Activated gamma-delta T cell (primary cell): ENCODE data around the gene INSIG1.

Source experiments
- DNase-seq: peaks from one replicate; lab custom pipeline; 2025; lab: John Stamatoyannopoulos, UW

Gene INSIG1

GRCh38 chr7:155266440-155266839 is 31.2 kb upstream of the INSIG1 start:
- no peak for DNase-seq

DNA sequence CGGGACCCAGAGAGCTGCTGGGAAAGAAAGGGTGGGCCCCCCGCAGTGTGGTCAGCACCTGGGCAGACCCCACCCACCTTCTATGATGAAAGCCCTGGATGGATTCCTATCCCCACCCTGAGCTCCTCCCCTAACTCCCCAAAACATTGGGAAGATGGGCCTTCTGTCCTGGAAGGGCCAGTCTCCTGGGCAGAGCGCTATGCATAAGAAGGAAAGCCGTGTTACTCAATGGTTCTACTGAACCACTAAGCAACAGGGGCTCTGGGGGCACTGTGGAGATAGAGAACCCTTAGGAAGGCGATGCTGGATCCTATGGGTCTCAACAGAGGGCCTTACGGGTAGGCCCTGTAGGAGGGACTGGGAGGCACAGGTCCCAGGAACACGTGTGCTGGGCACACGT is 30.7 kb upstream of the INSIG1 start:
- no peak for DNase-seq

- no peak for DNase-seq
These were observed 30.2 kb upstream of the INSIG1 start for GRCh38 chr7:155267436-155267835.

GRCh38 chr7:155268211-155268610 is 29.5 kb upstream of the INSIG1 start:
- no peak for DNase-seq

DNA sequence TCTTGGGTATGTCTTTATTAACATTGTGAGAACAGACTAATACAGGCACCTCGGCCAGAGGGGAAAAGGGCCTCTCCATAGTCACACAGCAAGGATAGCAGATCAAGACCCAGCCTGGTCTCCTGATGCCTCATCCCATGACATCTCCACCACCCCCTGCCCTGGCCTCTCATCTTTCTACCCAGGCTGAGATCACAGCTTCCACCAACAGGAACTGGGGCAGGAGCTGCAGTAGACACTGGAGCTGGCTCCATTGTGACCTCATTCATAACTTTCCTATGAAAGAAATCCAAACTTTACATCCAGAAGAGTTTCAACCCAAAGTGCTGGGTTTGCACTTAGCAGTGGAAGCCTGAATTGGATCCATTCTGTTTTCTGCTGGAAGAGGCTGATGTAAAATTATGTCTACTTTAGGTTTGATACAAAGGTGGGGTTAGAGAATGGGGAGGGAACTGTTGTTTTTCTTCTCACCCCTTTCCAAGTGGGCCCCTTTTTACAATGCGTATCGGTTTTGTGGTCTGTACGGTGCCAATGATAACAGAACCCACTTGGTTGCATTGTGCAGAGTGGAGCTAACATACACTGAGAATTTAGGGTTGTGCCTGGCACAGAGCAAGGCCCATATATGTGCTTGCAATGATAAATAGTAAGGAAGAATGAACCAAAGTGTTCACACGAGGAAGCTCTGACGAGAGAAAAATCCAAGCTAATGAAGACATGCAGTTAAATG is 28.6 kb upstream of the INSIG1 start:
- DNase-seq = no peak

DNA sequence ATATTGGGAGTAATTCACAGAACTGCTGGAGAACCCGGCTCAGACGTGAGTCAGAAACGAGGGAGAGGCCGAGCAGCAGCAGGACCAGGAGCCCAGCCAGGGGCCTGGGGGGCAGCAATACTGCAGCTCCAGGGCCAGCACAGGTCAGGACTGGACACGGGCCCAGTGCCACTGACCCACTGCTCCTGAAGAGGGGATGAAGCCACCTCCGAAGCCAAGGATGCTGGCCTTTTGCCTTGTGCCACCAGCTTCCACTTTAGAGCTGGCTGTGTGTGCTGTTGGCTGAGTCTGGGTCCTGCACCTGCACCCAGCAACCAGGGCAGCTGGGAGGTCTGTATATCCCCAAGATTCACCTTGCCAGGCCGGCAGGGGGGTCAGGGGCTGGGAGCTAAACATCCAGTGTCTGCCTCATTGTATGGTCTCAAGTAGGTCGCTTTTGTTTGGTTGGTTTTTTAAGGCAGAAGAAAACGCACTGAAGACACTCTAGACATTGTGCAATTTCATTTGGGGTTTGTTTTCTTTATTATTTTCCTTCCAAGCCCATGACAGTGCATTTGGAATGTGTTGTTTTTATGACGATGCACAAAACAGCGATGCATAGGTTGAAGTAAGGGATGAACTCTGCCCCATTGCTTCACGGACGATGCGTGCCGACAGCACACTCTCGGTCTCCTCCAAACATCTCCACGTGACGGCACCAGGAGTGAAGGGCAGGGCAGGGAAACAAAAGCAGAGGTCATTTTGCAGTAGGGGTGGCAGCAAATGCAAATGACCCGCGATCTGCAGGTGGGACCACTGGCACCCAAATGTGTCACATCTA is 27.7 kb upstream of the INSIG1 start:
- DNase-seq = no peak

- DNase-seq = no peak
These were observed 26.8 kb upstream of the INSIG1 start for GRCh38 chr7:155270861-155271260.

- DNase-seq = no peak
These were observed 22.9 kb upstream of the INSIG1 start for GRCh38 chr7:155274633-155275355.

- DNase-seq = no peak
These were observed 21.5 kb upstream of the INSIG1 start for GRCh38 chr7:155276042-155276799.

- DNase-seq = no peak
These were observed 20.8 kb upstream of the INSIG1 start for GRCh38 chr7:155276800-155277375.

DNA sequence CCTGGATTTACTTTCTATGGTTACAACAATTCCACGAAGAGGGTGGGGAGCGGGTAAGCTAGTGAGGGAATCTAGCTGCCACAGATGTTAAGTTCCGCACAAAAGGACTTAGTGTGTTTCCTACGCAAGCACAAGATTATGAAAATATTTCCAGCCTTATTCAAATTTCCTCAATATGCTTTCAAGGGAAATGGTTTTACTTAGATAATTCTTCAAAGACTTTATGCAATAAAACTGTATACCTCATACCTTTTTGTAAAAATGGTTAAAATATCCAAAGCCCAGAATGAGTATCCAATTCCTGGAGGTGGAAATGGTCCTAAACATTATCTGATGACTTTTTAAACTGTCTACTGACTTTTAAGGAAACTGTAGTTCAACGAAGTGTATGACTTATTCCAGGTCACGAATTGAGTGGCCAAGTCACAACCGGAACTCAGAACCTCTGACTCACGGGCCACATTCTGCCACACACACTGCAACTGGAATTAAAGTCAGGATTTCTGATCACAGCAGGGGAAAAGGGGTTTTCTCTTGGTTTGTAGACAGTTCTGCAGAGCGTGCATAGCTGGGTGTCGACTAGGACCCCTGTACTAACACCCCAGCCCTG is 20.2 kb upstream of the INSIG1 start:
- DNase-seq = no peak

GRCh38 chr7:155278921-155279320 is 18.8 kb upstream of the INSIG1 start:
- no peak for DNase-seq

DNA sequence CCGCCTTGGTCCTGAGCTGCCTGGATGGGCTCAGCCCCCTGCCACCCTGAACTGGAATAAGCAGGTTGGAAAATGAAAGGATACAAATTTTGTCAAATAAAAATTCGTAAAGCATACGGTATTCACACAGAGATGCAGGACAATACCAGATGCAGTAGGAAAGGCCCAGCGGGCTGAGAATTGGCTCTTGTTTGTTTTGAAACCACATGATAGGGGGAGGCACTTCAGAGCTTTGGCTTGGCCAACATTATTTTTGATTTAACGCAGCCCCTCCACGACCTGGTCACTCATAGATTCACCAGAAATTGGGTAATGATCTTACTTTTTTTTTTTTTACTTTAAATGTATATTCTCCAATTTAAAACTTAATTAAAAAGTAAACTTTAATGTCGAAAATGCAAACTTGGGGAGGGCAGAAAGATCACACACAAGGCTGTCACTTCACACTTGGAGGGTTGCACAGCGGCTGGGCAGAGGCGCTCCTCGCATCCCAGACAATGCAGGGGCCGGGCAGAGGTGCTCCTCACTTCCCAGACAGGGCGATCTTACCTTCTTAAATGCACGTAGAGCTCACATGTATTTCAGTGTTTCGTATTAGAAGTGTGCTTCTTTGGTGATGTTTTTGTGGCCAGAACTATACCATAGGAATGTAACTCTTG is 17.8 kb upstream of the INSIG1 start:
- no peak for DNase-seq

- DNase-seq = no peak
These were observed 17.0 kb upstream of the INSIG1 start for GRCh38 chr7:155280446-155281397.

DNA sequence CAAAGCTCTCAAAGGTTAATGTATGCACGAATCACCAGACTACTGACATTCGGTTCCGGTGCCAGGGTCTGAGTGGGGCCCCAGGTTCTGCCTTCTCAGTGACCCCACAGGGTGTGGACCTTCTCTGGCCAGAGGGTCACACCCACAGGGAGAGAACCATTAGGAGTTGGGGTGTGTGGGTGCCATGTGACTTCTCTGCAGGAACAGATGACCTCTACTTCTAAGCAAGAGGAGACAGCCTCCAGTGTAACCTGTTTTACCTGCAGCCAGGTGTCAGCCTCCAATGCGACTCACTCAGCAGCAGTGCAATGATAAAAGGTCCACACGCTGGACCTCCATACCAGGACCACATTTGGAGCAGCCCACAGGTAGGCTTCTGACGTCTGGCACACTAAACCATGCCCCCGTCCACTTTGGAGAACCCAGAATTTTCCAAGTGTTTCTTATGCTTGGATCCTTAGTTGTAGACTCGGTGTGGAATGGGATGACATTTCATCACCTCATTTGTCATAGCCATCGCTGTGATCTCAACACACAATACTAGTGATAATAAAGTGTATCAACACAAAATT is 16.2 kb upstream of the INSIG1 start:
- DNase-seq = no peak

- no peak for DNase-seq
These were observed 15.0 kb upstream of the INSIG1 start for GRCh38 chr7:155282671-155283070.

DNA sequence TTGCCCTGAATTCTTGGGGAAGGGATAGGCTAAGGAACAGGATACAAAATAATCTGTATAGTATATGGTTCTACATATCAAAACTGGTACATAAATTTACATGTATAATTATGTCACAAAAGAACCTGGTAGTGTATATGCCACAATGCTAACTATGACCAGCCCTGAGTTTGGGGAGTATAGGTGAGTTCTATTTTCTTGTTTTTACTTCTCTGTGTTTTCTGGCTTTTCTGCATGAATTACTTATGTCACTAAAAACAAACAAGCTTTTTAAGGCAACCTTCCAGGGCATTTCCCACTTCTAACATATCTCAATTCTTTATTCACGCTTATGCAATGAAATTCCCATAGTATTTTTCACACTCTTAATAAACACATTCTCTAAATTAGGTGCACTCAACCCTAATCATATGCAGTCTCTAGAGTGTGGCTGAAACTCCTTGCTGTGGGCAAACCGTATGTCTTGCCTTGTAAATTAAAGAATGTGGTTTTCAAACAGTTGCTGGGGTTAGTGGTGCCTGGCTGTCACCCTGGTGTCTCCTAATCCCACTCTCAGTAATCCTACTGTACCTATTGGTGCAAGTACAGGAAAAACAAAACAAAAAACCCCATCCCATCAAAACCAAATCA is 14.0 kb upstream of the INSIG1 start:
- DNase-seq = no peak

GRCh38 chr7:155284496-155285274 is 13.0 kb upstream of the INSIG1 start:
- DNase-seq = no peak
